Non-pigmented ciliary epithelial cell (primary cell): Measurements from ENCODE around the gene SERPINF2.
"Not testable (repeated sequence)": the region's sequence is repeated elsewhere in the genome, so short reads cannot be mapped to it uniquely, and the experiment has no call there.

Source experiments
- DNase-seq: peaks from one replicate; pipeline ENCODE4 v3.0.0-alpha.2; 2010; ENCODE audit warnings: low read depth

Gene SERPINF2

DNA sequence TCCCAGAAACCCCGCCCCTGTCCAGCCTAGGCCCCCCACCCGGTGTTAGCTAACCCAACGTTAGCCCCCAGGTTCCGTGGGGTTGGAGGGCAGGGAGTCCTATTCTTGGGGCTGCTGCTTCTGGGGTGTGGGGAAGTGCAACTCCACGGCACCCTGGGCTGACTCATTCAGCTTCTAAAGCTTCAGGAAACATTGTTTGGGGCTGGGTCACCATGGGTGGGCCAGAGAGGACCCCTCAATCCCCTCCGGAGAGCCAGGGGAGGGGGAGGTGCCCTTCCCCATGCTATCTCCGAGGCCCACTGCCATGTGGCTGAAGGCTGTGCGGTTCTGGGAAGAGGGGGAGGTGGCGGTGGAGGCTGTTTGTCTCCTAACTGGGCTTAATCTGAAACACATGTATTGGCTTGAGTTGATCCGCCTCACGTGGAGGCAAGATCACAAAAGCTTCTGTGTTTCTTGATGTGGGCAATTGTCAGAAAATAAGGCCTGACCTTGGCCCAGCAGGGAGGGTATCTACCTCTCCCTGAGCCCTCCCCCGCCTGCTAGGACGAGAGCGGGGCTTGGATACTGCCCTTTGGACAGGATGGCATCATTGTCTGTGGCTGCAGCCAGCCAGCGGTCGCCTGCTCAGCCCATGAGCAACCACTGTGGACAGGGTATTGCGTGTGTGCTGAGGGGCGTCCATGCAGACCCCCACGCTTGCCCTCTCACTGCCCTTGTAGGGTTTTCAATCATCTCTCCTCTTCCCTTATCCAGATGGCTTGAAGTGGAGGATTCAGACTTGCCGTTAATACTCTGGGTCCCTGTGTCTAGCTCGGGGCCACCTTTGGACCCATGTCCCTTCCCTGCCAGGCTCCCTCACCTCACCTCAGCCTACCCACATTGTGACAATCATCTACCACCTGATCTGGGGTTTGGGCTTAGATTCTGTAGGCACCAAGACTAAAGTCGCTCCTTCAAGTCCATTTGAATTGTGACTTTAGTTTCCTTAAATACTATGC is 20.5 kb downstream of the SERPINF2 start:
- no peak for DNase-seq

- DNase-seq = no peak
Measured at GRCh38 chr17:1764284-1764683, 21.6 kb downstream of the SERPINF2 start.

- DNase-seq = not testable (repeated sequence)
Measured at GRCh38 chr17:1764705-1765104, 22.0 kb downstream of the SERPINF2 start.

DNA sequence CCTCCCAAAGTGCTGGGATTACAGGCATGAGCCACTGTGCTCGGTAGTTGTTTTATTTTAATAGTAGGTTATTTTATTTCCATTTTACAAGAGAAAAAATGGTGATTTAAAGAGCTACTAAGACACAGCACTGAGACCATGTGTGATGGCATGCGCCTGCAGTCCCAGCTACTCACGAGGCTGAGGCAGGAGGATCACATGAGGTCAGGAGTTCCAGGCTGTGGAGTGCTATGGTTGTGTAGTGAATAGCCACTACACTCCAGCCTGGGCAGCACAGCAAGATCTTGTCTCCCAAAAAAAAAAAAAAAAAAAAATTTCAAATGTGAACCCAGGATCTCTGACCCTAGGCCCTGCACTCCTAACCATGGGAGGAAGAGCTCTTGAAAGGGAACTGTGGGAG is 22.9 kb downstream of the SERPINF2 start:
- DNase-seq = no peak

DNA sequence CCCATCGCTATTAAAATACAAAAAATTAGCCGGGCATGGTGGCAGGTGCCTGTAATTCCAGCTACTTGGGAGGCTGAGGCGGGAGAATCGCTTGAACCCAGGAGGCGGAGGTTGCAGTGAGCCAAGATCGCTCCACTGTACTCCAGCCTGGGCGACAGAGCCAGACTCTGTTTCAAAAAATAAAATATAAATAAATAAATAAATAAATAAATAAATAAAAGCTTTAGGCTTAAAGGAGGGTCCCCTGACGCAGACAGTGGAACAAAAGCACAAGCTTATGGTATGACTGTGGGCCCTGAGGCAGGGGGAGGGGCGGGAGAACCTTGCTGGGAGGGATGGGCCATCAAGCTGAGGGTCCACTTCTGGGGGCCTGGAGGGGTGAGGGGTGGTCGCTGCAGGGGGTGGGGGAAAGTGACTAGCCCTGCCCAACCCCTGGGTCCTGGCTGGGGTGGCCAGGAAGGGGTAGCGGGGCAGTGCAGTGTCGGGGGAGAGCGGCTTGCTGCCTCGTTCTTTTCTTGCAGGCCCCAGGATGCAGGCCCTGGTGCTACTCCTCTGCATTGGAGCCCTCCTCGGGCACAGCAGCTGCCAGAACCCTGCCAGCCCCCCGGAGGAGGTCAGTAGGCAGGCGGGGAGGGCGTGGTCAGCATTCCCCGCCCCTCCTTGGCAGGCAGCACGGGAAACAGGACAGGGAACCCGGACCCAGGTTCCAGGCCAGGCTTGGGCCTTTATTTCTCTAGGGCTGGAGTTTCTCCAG is 23.9 kb downstream of the SERPINF2 start:
- no peak for DNase-seq

GRCh38 chr17:1767358-1767757 is 24.7 kb downstream of the SERPINF2 start:
- no peak for DNase-seq

- DNase-seq = no peak
Measured at GRCh38 chr17:1769822-1770477, 27.3 kb downstream of the SERPINF2 start.

DNA sequence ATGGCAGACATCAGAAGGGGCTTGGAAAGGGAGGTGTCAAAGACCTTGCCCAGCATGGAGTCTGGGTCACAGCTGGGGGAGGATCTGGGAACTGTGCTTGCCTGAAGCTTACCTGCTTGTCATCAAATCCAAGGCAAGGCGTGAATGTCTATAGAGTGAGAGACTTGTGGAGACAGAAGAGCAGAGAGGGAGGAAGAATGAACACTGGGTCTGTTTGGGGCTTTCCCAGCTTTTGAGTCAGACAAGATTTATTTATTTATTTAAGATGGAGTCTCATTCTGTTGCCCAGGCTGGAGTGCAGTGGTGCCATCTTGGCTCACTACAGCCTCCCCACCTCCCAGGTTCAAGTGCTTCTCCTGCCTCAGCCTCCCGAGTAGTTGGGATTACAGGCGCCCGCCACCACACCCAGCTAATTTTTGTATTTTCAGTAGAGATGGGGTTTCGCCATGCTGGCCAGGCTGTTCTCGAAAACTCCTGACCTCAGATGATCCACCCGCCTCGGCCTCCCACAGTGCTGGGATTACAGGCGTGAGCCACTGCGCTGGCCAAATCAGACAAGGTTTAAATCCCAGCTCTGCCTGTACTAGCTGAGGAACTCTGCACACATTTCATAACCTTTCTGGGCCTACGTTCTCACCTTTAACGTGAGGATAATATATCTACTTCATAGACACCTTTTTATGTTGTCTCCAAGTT is 30.5 kb downstream of the SERPINF2 start:
- not testable (repeated sequence) for DNase-seq

- no peak for DNase-seq
Measured at GRCh38 chr17:1773696-1774181, 31.1 kb downstream of the SERPINF2 start.

GRCh38 chr17:1774390-1775176 is 31.9 kb downstream of the SERPINF2 start:
- no peak for DNase-seq

DNA sequence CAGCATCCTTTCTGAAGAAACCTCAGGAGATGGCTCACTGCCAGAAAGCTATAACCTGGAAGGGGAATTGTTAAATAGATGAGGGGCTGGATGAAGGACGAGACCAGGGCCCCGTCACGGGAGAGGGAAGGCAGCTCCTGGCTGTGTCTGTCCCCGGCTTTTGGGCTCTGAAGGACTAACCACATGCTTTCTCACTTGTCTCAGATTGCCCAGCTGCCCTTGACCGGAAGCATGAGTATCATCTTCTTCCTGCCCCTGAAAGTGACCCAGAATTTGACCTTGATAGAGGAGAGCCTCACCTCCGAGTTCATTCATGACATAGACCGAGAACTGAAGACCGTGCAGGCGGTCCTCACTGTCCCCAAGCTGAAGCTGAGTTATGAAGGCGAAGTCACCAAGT is 33.7 kb downstream of the SERPINF2 start:
- no peak for DNase-seq

DNA sequence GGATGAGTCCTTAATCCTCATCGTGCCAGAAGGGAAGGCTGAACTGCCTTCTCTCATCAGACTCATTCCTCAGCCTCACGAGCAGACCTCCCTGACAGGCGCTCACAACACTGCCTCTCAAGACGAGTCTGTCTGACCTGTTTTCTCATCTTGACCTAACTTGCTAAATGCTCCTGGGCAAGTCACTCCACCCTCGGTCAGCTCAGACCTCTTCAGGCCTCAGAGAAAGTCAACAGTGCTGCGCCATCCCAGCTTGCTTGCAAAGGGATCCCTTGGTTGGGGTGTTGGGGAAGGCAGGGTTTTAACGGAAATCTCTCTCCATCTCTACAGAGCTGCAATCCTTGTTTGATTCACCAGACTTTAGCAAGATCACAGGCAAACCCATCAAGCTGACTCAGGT is 34.2 kb downstream of the SERPINF2 start:
- no peak for DNase-seq

DNA sequence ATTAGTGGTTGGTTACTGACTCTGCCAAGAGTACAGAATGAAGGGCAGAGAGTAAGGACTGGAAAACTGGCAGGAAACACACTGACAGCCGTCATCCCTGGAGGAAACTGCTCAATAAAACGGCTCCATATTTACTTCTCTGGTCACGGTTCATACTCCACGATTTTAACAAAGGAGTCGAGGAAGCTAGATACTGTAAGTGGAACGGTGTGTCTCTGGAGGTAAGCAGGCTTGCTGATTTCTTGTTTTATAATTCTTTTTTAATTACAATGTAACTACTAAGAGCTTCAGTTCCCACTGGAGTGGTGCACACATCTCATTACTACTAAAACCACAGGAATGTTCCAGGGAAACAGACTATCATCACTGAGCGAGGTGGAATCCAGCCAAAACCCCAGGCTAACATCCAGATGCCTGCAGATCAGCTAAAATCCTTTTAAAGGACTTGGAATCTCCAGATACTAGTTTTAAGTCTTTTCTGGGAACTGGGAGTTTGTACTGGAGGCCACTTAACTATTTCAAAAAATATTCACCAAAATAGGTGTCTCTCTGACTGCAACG is 37.0 kb downstream of the SERPINF2 start:
- peak; percentile 85 for DNase-seq

- no peak for DNase-seq
Measured at GRCh38 chr17:1782171-1782567, 39.5 kb downstream of the SERPINF2 start.

DNA sequence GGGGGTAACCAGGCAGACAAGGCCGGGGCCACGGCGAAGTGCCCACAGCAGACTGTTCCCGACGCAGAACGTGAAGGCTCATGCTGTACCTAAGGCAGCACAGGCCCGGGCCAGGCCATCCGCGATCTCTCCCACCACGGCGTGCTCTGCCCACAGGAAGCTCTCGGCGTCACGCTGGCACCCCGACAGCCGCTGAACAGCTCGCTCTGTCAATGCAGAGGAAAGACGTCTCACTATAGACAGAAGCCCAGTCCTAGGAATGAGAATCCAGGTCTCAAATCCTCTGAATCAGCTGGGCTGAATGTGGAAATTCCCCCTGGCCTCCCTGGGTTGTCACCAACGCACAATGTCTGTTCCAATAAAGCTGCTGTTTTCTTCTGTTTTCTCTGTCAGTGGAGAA is 40.6 kb downstream of the SERPINF2 start:
- DNase-seq = no peak

DNA sequence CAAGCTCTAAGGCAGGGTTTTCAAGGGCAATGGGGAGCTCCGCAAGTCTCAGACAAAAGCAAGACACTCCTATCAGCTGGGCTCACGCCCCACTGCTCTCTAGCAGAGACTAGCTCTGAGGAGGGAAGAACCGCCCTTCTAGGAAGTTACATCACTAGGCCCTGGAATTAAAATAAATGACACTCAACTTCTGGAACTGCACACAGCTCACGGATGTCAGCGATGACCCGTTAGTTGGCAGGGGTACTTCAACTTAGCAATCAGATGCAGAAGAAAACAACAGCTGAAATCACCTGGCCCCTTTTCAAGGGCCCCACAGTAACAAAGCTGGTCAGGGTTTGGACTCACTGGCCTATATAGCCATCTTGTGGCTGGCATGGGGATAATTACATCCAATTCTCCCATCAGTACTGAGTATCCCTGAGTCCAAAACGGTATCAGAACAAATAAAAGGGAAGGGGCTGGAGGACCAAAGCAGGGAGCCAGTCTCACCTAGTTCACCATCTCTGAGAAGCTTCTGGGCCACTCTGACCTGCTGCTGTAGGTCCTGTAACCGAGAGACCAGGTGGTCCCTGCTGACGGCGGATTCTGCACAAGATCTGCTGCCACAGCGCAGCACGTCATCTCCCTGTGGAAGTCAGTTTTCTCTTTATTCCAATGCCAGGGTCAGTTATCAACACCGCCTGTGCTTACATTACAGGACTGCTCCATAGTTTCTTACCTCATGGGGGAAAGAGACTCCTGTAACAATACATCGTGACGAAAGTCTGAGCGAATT is 41.4 kb downstream of the SERPINF2 start:
- DNase-seq = no peak

DNA sequence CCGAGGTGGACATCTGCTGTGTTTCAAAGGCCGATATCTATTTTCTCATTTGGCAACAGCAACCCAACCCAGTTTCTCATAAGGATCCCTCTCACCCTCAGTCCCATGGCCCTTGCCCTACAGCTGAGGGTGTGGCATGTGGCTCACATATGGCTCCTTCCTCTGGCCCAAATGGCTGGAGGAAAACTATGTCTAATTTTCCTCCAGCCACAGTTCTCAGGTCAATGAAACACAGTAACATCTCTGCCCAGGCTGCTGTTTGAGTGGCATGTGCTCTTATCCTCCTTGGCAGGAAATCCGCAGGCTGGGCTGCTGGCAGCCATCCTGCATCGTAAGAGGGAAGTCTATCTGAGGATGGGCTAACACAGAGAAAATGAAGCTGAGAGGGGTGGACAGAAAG is 43.3 kb downstream of the SERPINF2 start:
- no peak for DNase-seq

DNA sequence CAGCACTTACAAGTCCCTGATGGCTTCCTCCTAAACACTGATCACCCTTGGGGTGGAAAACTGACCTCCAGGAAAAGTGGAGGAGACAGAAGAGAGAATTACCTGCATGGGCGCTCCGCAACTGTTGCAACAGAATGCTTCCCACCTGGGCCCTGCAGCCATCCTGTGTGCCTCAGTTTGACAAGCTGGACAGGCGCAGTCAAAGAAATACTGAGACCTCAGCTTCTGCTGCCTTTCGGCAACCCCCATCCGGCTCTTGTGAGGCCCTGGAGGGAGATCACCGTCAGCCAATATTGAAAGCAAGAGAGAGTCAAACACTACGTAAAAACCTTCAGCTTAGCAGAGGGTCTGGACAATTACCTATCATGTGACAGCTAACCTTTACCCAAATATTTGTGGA is 44.0 kb downstream of the SERPINF2 start:
- DNase-seq = no peak

- DNase-seq = peak; percentile 90
Measured at GRCh38 chr17:1787301-1787902, 44.7 kb downstream of the SERPINF2 start.
